Natural killer cell (primary cell): ENCODE measurements around the gene MRPL41. TPM values are rescaled to one million over a fixed set of nuclear protein-coding genes. Genes with fewer than 3 reads are reported as not detected.
A peak's percentile ranks its signal among the peaks of the same experiment; 100 is the strongest.

ENCODE experiments used
- ATAC-seq, 3 donors: fragments of 150-1000 bp in 2 of 3; fragments of 200-7000 bp in 1 of 3; cut with Tn5 transposase; 1 replicate in 1 of 3; 2 replicates in 2 of 3; pipeline ENCODE4 v1.10.0; 2021; ENCODE audit warnings: mild to moderate bottlenecking in 2 of 3, moderate library complexity in 2 of 3
- DNase-seq, 2 donors: peaks; one replicate each; pipeline versions ENCODE4 v3.0.0 to v3.0.0-alpha.2; 2013 to 2021; ENCODE audit warnings: mixed read lengths in 1 of 2
- H3K27ac ChIP-seq: one replicate; pipeline ENCODE4 v1.5.1; 2013; ENCODE audit warnings: mild to moderate bottlenecking, low read length
- H3K27me3 ChIP-seq: one replicate; pipeline ENCODE4 v1.6.1; 2013; ENCODE audit warnings: low read length; ENCODE audit not compliant: control insufficient read depth, insufficient read depth
- H3K36me3 ChIP-seq: one replicate; pipeline ENCODE4 v1.6.1; 2013; ENCODE audit warnings: low read length; ENCODE audit not compliant: control insufficient read depth, insufficient read depth
- H3K4me1 ChIP-seq: one replicate; pipeline ENCODE4 v1.6.1; 2013; ENCODE audit warnings: low read length; ENCODE audit not compliant: control insufficient read depth, insufficient read depth
- H3K4me3 ChIP-seq: one replicate; pipeline ENCODE4 v1.5.1; 2013; ENCODE audit warnings: low read length
- H3K9me3 ChIP-seq: one replicate; pipeline ENCODE4 v1.6.1; 2013; ENCODE audit warnings: low read length; ENCODE audit not compliant: control insufficient read depth, insufficient read depth
- H3K27ac Mint-ChIP-seq, 2 donors: one replicate each; pipeline ENCODE4 v1.8.0; 2022; ENCODE audit warnings: mild to moderate bottlenecking in 2 of 2, mixed read lengths in 2 of 2, moderate library complexity in 1 of 2
- H3K27me3 Mint-ChIP-seq, 2 donors: one replicate each; pipeline ENCODE4 v1.8.0; 2022; ENCODE audit warnings: low read depth in 2 of 2, mixed read lengths in 2 of 2
- H3K36me3 Mint-ChIP-seq: one replicate; pipeline ENCODE4 v1.8.0; 2022; ENCODE audit warnings: mixed read lengths
- H3K4me1 Mint-ChIP-seq, 2 donors: one replicate each; pipeline ENCODE4 v1.8.0; 2022; ENCODE audit warnings: mixed read lengths in 2 of 2
- H3K4me3 Mint-ChIP-seq: one replicate; pipeline ENCODE4 v1.8.0; 2022; ENCODE audit warnings: mild to moderate bottlenecking, moderate library complexity, mixed read lengths
- H3K9me3 Mint-ChIP-seq, 2 donors: one replicate each; pipeline ENCODE4 v1.8.0; 2022; ENCODE audit warnings: mixed read lengths in 2 of 2
- WGBS: methylation state at CpG from one replicate; pipeline ENCODE4 v1.1.7; 2013; ENCODE audit warnings: missing lambda C conversion rate; ENCODE audit not compliant: insufficient coverage; 5-methylcytosine and 5-hydroxymethylcytosine counted together
- intact Hi-C: fragments of 100-400 bp; cut with micrococcal nuclease; formaldehyde crosslinking; loops from one replicate; pipeline ENCODE4 v1.14.2; 2022
- total RNA-seq, 4 donors: library from RNA; stranded (reverse); fragments of 120-200 nt in 1 of 4; gene quantifications; one replicate each; pipeline versions ENCODE4 v1.2.3 to v1.2.4, GENCODE V29; 2013 to 2022
- TF ChIP-seq, protein P1 (sequence below): fragments of 200-600 bp; IDR thresholded peaks from one replicate; pipeline ENCODE4 v1.8.0; 2022; ENCODE audit warnings: antibody characterized with exemption

Gene MRPL41
- total RNA-seq, 3 donors from 2014 or later (not counting 1 experiment from before 2014, with no cell fraction given) = 11.5 to 17.9 (median 16.8) TPM

DNA sequence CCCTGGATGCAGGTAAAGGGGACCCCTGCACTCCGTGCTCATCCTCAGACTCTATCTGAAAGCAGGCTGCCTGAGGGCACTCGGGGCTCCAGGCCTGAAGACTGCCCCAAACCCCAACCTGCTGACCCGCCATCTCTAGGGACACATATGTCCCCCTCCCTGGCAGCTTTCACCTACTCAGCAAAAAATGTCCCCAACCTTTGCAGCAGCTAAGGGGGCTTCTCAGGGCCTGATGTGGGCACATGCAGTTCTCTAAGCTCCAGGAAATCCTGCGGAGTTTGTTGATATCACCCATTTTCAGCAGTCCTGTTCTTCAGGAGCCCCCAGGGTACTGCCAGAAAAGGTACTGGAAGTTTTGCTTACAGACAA, 29.3 kb downstream of the MRPL41 start:
- Mint-ChIP-seq H3K9me3 (no peaks in the 10 kb centered on the region), H3K36me3 (no peaks in the 10 kb centered on the region), H3K27me3 (no peaks in the 10 kb centered on the region), H3K27ac (no peak overlapping the region), H3K4me1 (peaks cover 11 to 16% of the 10 kb centered on the region in 2 donors), H3K4me3 (no peak overlapping the region)
- H3K27me3 ChIP-seq = no peaks in the 10 kb centered on the region
- no peak overlapping the region for H3K4me3 ChIP-seq
- no peak overlapping the region for H3K27ac ChIP-seq
- no peaks in the 10 kb centered on the region for H3K9me3 ChIP-seq
- DNase-seq (no peak), ATAC-seq (no peak)
- TF ChIP-seq, protein P1, sequence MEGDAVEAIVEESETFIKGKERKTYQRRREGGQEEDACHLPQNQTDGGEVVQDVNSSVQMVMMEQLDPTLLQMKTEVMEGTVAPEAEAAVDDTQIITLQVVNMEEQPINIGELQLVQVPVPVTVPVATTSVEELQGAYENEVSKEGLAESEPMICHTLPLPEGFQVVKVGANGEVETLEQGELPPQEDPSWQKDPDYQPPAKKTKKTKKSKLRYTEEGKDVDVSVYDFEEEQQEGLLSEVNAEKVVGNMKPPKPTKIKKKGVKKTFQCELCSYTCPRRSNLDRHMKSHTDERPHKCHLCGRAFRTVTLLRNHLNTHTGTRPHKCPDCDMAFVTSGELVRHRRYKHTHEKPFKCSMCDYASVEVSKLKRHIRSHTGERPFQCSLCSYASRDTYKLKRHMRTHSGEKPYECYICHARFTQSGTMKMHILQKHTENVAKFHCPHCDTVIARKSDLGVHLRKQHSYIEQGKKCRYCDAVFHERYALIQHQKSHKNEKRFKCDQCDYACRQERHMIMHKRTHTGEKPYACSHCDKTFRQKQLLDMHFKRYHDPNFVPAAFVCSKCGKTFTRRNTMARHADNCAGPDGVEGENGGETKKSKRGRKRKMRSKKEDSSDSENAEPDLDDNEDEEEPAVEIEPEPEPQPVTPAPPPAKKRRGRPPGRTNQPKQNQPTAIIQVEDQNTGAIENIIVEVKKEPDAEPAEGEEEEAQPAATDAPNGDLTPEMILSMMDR = no peak
- 100% methylated on average over 4 of the region's 4 CpGs for WGBS
- peaks cover 23% of the 10 kb centered on the region for H3K4me1 ChIP-seq
- intact Hi-C loops = no loop called here
- peaks cover 13% of the 10 kb centered on the region for H3K36me3 ChIP-seq

DNA sequence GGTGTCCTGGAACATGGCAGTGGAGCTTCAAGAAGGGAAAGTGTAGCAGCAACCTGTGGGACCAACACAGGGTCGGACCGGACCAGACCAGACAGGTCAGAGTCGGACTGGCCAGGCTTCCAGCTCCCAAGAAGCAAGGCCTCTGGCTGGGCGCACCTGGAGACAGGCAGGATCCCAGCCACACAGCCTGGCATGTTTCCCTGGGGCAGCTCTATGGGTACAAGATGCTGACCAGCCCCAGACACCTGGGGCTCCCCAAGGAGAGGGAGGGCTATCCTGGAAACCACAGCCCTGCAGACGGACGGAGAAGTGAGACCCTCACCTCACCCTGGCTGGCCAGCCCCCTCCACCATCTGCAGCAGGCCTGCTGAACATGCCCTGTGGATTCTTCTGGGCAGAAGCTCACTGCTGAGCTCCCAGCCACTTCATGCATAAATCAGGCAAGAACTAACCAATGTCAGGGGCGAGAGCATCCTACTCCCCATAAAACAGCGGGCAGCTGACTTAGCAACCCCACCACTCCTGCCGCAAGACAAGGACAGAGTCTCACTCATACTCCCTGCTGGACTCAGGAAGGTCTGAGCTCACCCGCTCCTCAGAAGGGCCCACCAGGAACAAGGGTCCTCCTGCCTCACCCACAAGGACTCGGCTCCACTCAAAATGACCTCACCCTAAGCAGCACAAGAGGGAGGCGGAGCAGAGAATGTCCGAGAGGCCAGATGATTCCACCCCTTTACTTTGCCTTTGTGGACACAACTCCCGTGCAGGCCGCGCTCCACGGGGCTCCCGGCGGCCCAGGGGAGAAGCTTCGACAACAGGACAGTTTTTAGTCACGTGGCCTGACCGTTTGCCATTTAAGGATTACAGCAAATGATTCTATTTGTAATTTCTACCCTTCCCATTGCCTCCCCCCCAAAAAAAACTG, 29.9 kb downstream of the MRPL41 start:
- TF ChIP-seq, protein P1 = no peak
- WGBS = 96% methylated on average over 22 of the region's 22 CpGs
- DNase-seq = no peak

DNA sequence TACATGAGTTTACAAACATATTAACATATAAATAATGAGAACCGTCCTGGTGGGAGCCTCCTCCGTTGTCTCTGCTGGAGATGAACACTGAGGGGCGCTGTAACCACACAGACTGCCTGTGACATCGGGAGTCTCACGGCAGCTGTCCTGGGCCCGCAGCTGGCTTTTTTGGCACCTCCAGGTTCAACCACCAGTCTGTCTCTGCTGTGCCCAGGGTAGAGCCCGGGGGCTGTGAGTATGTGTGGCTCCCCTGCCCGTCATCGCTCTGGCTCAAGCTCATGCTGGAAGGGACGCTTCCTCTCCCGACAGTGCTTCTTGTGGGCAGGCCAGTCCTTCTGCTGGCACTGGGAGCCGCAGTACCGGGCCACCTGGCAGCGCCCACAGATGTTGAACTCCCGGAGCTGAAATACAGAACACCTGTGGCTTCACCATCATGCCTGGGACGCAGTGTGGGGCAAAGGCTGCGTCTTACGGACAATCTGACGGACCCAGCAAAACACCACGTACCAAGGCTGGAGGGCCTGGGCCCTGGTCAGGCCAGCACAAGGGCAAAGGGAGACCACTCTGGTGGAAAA, 30.7 kb downstream of the MRPL41 start:
- TF ChIP-seq, protein P1 = no peak
- intact Hi-C loops = no loop called here
- DNase-seq (peak in 1 of 2 donors; percentile 35), ATAC-seq (no peak)
- no peaks in the 10 kb centered on the region for H3K27me3 Mint-ChIP-seq
- H3K4me1 Mint-ChIP-seq = peaks cover 6 to 9% of the 10 kb centered on the region in 2 donors
- no peaks in the 10 kb centered on the region for H3K27me3 ChIP-seq
- no peaks in the 10 kb centered on the region for H3K9me3 ChIP-seq
- peaks cover 16% of the 10 kb centered on the region for H3K4me1 ChIP-seq
- 94% methylated on average over 20 of the region's 20 CpGs for WGBS
- no peaks in the 10 kb centered on the region for H3K36me3 Mint-ChIP-seq
- no peak overlapping the region for H3K4me3 ChIP-seq
- H3K36me3 ChIP-seq = peaks cover 21% of the 10 kb centered on the region
- H3K27ac ChIP-seq = no peak overlapping the region
- H3K4me3 Mint-ChIP-seq = no peak overlapping the region
- H3K9me3 Mint-ChIP-seq = no peaks in the 10 kb centered on the region
- H3K27ac Mint-ChIP-seq = no peak overlapping the region

More for the DNA sequence above, 29.9 kb downstream of the MRPL41 start:
- no peaks in the 10 kb centered on the region for H3K9me3 Mint-ChIP-seq
- H3K36me3 Mint-ChIP-seq = no peaks in the 10 kb centered on the region
- H3K36me3 ChIP-seq = peaks cover 14% of the 10 kb centered on the region
- H3K4me3 Mint-ChIP-seq = no peak overlapping the region
- no peak overlapping the region for H3K27ac Mint-ChIP-seq
- H3K27me3 ChIP-seq = no peaks in the 10 kb centered on the region
- H3K9me3 ChIP-seq = no peaks in the 10 kb centered on the region
- intact Hi-C loops = no loop called here
- ATAC-seq = no peak
- peaks cover 18% of the 10 kb centered on the region for H3K4me1 ChIP-seq
- H3K27ac ChIP-seq = no peak overlapping the region
- H3K27me3 Mint-ChIP-seq = no peaks in the 10 kb centered on the region
- H3K4me1 Mint-ChIP-seq = peaks cover 9 to 10% of the 10 kb centered on the region in 2 donors
- H3K4me3 ChIP-seq = no peak overlapping the region
